KOPT-K1 (cell line): ENCODE data around the gene CSNK1D.
"Not testable (repeated sequence)": the region's sequence is repeated elsewhere in the genome, so short reads cannot be mapped to it uniquely, and the experiment has no call there.

ENCODE experiments used
- H3K27ac ChIP-seq: fragments of 200-600 bp; sonication (generic); 2 replicates; pipeline ENCODE4 v1.5.1; 2016; ENCODE audit warnings: antibody characterized with exemption, mild to moderate bottlenecking, low read depth, low read length; ENCODE audit not compliant: poor library complexity, severe bottlenecking
- H3K36me3 ChIP-seq: fragments of 200-600 bp; sonication (generic); 2 replicates; pipeline ENCODE4 v1.5.1; 2017; ENCODE audit warnings: antibody characterized with exemption, mild to moderate bottlenecking, low read length, moderate library complexity; ENCODE audit not compliant: insufficient read depth
- H3K9me3 ChIP-seq: fragments of 200-600 bp; sonication (generic); 2 replicates; pipeline ENCODE4 v1.5.1; 2017; ENCODE audit warnings: antibody characterized with exemption, low read length, mild to moderate bottlenecking; ENCODE audit not compliant: insufficient read depth, poor library complexity, severe bottlenecking

CSNK1D gene

DNA sequence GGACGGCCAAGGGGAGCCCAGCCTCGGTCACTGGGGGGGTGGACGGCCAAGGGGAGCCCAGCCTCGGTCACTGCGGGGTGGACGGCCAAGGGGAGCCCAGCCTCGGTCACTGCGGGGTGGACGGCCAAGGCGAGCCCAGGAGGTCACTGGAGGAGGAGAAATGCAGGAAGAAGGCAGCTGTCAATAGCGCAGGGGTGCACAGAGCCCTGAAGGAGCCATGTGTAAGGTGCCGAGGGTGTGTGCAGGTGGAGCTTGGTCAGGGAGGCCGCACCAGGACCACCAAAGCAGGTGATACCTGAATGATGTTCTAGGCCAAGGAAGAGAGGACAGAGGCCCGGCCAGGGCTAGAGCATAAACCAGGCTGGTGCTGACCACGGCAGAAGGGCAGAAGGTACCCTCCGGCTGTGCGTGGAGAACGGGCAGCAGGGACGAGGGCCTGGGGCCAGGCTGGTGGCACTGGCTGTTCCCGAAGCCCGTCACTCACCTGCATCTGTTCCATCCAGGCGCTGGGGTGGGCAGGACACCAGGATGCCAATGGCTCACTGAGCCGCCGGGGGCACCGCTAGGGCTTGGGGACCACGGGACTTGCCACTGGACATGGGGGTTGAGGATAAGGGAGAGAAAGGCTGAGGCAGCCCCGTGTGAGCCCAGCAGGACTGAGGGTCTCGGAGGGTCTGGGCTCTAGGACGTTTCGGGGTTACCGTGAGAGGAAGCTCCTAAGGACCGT lies 55.0 kb downstream of the CSNK1D start:
- Histone ChIP-seq H3K36me3 (no peaks in the 10 kb centered on the region), H3K9me3 (no peaks in the 10 kb centered on the region), H3K27ac (no peak overlapping the region)

DNA sequence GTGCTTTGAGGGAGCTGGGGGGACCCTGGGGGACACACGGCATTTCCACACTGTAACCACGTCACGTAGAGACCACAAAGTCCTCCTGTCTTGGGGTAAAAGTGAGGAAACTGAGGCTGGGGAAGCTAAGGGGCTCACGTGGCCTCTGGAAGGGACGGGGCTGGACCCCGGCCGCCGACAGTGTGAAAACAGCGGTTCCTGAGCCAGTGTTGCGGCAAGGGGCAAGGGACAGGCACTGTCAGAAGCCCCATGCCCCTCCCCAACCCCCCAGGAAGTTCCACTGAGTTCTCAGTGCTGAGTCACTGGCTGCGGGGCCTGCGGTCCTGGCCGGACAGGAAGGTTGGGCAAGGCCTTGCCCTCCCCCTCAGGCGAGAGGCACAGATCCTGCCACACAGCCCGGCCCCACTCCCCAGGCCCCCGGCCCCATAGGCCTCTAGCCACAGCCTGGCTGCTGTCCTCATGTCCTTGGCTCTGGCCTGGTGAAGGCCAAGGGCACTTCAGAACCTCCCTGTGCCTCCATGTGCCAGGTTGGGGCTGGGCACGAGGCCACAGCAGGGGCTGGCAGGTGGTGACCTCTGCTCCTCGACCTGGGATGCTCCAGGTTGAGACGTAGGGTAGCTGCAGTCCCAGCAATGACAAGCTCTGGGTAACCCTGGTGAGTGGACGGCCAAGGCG lies 55.8 kb downstream of the CSNK1D start:
- Histone ChIP-seq H3K9me3 (no peaks in the 10 kb centered on the region), H3K27ac (no peak overlapping the region), H3K36me3 (no peaks in the 10 kb centered on the region)

DNA sequence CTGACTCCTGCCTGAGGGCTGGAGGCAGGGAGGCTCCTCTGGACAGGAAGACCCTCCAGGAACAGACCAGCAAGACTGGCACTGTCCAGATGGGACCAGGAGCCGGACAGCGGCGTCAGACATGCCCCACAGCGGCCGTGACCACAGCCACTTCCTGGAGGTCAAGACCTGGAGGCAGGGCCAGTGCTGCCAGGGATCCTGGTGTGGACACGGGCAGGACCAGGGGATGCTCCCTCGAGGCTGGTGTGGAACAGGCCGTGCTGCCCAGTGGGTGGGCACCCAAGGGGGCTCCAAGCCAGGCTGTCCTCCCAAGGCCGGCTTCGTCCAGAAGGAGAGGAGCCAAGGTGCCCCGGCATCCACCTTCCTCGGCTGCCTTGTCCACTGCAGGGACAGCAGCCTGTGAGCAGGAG lies 56.4 kb downstream of the CSNK1D start:
- H3K27ac ChIP-seq: no peak overlapping the region
- no peaks in the 10 kb centered on the region for H3K36me3 ChIP-seq
- no peaks in the 10 kb centered on the region for H3K9me3 ChIP-seq

DNA sequence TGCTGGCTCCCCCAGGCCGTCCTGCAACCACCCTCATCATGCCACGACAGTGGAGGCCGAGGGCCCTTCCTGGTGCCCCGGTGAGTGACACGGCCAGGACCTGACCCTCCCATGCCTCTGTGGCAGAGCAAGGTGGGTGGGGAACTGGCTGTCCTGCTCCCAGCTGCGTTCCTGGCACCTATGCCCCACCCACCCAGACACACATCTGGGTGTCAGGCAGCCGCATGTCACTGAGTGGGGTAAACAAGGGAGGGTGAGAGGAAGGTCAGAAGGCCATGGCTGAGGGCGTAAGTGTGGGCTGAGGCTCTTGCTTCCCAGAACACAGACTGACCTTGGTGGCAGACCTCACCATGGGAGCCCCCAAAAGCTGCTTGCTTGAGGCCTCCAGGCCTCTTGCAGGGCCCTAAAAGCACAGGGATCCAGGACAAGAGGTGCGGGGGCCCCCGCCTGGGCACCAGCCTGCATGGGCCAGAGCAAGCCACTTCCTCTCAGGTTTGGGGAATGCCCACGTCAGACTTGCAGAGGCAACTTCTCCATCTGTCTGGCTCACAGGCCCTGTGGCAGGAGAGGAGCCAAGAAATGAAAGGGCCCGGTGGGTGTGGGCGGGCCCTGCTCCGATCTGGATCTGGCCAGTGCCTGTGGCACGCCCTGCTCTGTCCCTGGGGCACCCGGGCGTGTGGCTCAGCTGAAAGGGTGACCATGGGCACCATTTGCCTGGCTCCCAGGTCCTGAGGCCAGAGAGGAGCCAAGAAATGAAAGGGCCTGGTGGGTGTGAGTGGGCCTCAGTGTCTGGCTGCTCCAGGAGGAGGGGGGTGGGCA lies 57.0 kb downstream of the CSNK1D start:
- Histone ChIP-seq H3K36me3 (no peaks in the 10 kb centered on the region), H3K27ac (no peak overlapping the region)

DNA sequence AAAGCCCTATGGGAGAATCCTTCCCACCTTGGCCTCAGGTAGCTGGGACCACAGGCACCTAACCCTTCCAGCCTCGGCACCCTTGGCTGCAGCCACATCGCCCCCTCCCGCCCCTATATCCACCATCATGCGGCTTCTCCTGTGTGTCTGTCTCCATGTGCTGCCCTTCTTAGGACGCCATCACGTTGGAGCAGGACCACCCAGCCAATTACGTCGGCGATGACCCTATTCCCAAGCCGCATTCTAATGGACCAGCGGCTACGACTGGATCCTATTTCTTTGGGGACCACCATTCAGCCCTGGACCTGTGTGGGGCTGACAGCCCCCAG lies 57.6 kb downstream of the CSNK1D start:
- Histone ChIP-seq H3K9me3 (no peaks in the 10 kb centered on the region), H3K27ac (no peak overlapping the region), H3K36me3 (no peaks in the 10 kb centered on the region)

More for the DNA sequence above, 57.0 kb downstream of the CSNK1D start:
- no peaks in the 10 kb centered on the region for H3K9me3 ChIP-seq

DNA sequence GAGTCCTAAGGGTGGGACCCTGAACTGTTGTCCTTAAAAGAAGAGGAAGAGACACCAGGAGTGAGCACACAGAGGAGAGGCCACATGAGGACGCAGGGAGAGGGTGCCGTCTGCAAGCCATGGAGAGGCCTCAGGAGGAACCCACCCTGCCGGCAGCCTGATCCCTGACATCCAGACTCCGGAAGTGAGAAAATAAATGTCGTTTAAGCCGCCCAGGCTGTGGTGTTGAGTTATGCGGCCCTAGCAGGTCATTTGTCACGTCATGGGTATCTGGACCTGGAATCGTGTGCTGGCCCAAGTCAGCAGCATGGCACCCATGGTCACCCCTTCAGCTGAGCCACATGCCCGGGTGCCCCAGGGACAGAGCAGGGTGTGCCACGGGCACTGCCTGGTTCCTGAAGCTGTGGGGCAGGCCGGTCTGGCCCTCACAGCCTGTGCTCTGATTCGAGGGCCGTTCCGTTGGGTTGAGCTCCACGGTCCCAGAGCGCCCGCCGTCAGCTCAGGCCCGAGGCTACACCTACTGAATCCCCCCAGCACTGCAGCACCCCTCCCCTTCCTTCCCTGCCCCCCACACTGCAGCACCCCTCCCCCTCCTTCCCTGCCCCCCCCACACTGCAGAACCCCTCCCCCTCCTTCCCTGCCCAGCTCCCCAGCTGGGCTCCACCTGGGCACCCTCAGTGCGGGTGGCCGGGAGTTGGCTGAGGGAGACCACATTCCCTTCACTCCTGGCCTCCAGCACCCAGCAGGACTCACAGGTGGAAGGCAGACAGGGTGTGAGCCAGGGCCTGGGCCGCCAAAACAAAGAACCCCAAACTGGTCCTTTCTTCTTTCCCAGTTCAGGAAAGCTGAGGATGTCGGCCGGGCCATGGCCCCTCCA lies 58.2 kb downstream of the CSNK1D start:
- no peaks in the 10 kb centered on the region for H3K9me3 ChIP-seq
- no peak overlapping the region for H3K27ac ChIP-seq
- no peaks in the 10 kb centered on the region for H3K36me3 ChIP-seq

DNA sequence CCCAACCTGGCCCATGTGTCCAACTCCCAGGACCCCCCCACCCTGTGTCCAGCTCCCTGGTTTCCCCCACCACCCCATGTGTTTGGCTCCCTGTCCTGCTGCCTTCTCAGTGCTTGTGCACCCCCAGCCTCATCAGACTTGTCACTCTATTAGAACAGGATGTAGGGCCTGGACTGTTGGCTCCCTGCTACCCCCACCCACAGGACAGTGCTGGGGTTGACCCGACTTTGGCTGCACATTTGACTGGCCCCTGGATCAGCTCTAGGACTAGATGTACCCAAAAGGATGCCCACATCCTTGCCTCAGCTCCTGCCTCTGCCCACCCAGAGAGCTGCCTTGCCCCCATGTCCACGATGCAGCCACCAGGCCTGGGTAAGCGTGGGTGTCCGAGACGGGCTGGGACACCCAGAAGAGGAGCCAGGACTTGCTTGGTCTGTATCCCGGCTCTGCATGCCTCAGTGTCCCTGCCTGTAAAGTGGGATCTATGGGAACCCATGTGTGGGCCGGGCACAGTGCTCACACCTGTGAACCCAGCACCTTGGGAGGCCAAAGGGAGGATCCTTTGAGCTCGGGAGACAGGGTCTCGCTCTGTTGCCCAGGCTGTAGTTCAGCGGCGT lies 59.4 kb downstream of the CSNK1D start:
- no peaks in the 10 kb centered on the region for H3K9me3 ChIP-seq
- H3K36me3 ChIP-seq: no peaks in the 10 kb centered on the region
- no peak overlapping the region for H3K27ac ChIP-seq

DNA sequence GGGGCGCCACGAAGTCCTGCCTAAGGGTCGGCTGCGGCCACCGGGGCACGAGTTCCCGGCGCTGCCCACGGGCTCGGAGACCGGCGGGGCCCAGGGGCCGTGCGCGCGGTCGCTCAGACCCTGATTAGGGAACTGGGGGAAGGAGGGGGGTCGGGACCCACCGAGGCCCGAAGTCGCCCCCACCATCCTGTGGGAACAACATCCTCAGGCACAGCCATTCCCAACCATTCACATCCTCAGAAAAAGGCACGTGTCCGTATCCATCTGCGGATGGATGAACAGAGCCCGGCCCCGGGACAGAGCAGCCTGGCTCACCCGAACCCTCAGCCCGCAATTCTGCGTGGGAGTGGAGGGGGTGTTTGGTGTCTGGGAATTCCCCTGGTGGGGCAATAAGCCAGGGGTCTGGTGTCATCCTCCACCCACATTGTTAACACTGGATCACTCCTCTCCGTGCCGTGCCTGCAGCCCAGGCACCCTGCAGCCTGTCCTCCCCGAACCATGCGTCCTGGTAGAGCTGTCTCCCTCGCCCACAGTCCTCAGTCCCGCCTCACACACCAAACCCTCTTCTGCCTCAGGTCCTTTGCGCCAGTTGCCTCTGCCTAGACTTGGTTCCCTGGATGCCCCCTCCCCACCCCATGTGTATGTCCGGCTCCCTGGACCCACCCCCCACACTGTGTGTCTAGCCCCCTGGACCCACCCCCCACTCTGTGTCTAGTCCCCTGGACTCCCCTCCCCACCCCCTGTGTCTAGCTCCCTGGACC lies 60.1 kb downstream of the CSNK1D start:
- Histone ChIP-seq H3K27ac (peak overlapping the region; percentile 50), H3K9me3 (no peaks in the 10 kb centered on the region), H3K36me3 (no peaks in the 10 kb centered on the region)

DNA sequence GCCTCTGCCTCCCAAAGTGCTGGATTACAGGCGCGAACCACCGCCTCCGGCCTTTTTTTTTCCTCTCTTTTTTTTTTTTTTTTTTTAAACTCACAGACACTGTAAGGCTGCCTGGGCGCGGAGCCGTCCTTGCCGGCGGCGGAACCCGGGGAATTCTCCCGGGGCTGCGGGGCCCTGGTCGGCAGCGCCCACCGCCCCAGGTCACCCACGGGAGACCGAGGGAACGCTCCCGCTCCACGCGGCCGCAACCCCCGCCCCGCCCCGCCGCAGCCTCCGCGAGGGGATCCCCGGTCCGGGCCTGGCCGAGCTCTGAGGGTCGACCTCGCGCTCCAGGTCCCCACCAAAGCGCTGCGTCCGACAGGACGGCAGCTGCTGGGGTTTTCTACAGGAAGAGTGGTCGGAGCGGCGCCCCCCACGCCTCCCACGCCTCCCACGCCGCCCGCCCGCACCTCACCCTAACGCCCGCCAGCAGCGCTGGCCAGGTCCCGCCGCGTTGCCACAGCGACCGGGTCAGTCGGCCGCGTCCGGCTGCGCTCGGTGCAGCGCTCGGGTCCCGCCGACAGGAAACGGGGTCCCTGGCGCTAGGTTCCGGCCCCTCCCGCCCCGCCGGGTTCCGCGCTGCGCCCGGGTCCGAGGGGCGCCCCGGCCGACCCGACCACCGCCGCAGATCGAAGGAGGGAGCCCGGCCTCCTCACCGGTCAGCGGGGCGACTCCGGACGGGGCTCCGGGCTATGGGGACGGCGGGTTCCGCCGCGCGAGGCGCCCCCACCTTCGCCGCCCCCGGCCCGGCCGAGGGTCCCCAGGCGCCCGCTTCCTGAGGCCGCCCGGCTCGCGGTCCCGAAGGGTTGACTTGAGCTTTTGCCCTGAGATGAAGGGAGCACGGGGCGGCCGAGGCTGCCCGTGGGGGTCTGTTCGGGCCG lies 60.9 kb downstream of the CSNK1D start, which contains the start of gene CCDC57:
CCDC57 (minus strand) TSS at position 512 of the 920 bp plus-strand sequence. CDS start 10,898 bp downstream, outside the sequence.
- H3K9me3 ChIP-seq: no peaks in the 10 kb centered on the region
- H3K36me3 ChIP-seq: peaks cover 1% of the 10 kb centered on the region; the same call in 1 of the 2 replicates
- H3K27ac ChIP-seq: peak within 1 kb of the TSS; percentile 50

DNA sequence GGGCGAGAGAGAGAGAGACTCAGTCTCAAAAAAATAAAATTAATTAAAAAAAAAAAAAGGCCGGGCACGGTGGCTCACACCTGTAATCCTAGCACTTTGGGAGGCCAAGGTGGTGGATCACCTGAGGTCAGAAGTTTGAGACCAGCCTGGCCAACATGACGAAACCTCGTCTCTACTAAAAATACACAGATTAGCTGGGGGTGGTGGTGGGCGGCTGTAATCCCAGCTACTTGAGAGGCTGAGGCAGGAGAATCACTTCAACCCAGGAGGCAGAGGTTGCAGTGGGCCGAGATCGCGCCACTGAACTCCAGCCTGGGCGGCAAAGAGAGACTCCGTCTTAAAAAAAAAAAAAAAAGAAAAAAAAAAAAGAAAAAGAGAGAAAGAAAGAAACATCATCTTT lies 62.8 kb downstream of the CSNK1D start:
- not testable (repeated sequence) for H3K9me3 ChIP-seq, H3K27ac ChIP-seq, H3K36me3 ChIP-seq

DNA sequence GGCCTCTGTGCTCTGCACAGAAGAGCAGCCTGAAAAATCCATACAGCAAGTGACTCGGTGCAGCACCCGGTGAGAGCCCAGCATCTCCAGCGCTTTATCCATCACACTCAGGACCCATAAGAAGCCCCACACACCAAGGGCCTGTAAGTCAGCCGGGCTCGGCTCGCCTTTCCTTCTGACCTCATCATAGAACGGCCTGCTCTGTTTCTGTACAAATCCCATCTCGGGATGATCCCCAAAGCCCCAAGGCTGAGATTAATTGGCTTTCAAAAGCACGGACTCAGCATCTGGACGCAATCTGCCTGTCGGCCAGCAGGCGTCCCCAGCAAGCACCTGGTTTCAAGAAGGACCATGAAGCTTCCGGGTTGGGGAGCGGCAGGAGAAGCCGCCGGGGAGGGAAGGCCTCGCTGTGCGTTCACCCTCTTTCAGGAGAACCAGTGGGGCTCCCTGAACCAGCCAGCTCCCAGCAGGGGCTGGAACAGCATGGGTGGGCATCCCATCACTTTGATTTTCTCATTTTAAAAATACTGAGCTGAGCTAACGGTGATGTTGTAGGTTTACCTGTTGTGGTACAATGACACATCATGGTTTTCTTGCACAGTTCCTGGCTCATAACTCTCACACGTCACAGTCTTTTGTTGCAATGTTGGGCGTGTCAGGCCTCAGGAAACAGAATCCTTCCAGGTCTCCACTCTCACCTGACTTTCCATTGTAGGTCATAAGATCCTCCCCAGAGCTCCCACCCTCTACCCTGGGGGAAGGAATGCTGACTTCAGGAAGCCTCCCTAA lies 67.6 kb downstream of the CSNK1D start:
- H3K27ac ChIP-seq: peak overlapping the region; percentile 46
- no peaks in the 10 kb centered on the region for H3K9me3 ChIP-seq
- H3K36me3 ChIP-seq: peaks cover 4% of the 10 kb centered on the region; the same call in 1 of the 2 replicates
